VCaP (cell line): ENCODE data around the gene TAOK1.
A peak's percentile ranks its signal among the peaks of the same experiment; 100 is the strongest.

ENCODE experiments used
- H3K27ac ChIP-seq: fragments of 450-650 bp; 2 replicates; pipeline ENCODE4 v1.5.1; 2017
- CTCF ChIP-seq: fragments of 450-650 bp; conservative IDR thresholded peaks from 2 replicates; pipeline ENCODE4 v1.5.1; 2017; ENCODE audit warnings: mild to moderate bottlenecking, moderate library complexity

TAOK1 gene

DNA sequence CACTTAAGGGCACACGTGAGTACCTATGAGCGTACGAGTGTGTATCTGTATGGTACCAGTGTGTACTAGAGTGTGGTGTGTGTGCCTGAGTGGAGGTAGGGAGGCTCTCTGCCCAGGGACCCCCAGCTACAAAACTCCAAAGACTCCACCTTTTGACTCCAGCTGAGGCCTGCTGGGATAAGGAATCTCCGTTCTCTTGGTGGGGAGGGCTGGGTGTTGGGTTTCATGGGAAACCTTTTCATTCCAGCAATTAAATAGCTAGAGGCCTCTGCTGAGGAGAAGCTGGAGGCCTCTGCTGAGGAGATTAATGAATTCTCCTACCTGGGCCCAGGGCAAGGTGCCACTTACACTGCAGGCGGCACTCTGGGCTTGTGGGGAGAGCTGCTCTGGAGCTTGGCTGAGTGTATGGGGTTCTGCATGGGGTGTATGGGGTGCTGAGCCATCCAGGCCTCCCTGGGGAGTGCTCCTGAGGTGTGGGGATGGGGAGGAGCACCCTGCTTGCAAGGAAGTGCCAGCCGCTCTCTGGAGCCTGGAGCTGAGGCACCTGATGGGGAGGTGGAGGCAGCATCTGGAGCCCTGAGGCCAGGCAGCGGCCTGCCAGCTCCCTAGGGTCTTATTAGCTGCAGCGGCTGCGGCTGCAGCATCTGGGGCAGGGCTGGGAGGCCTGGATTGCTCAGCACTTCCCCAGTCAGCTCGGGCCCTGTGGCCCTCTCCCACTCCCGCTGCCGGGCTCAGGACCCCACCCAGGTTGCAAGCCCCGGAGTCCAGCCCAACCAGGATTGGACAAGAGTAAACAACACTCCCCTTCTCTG lies 207.4 kb downstream of the TAOK1 start:
- no peak for TF ChIP-seq CTCF
- peak overlapping the region; percentile 98; the same call in 1 of the 2 replicates for H3K27ac ChIP-seq
